ENCODE measurements around the gene PSME4.
"Not testable (repeated sequence)": the region's sequence is repeated elsewhere in the genome, so short reads cannot be mapped to it uniquely, and the experiment has no call there.

The PSME4 gene

GRCh38 chr2:53886406-53887280, 84.2 kb downstream of the PSME4 start:
- no peak for DNase-seq

- DNase-seq, result no peak
Measured at GRCh38 chr2:53884883-53885282, 85.9 kb downstream of the PSME4 start.

DNA sequence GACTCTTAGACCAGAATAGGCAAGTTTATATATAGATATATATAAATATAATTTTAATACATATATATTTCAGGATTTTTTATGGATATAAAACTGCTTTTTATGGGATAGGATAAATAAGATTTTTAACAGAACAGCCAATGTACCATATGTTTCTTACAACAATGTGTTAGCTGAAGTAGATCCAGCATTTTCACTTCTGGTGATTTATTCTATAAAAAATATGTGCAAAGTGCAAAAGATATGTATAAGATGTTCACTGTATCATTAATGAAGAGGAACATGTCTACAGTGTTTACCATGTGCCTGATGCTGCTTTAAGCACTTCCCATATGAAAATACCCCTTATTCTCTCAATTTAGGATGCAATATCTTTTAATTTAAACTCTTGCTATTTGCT, 88.8 kb downstream of the PSME4 start:
- no peak for DNase-seq

GRCh38 chr2:53881360-53881759, 89.4 kb downstream of the PSME4 start:
- DNase-seq, result no peak

GRCh38 chr2:53880756-53881155, 90.0 kb downstream of the PSME4 start:
- no peak for DNase-seq

DNA sequence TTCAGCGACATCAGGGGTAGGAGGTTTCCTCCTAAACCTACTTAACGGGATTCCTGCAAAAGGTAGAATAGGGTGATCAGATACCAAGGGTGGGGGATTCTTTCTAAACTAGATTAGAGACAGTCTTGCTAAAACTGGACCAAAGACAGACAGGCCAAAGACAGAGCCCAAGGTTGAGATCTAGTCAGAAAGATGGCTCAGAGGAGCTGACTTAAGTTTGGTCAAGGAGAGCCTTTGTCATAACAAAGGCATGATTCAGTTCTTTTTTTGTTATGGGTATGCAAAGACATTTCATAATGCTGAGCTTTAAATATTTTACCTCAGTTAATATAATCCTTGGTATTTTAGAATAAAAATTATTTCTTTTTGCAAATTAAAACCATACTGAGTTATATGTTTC, 93.2 kb downstream of the PSME4 start:
- no peak for DNase-seq

- DNase-seq, result no peak
Measured at GRCh38 chr2:53877112-53877511, 93.7 kb downstream of the PSME4 start.

DNA sequence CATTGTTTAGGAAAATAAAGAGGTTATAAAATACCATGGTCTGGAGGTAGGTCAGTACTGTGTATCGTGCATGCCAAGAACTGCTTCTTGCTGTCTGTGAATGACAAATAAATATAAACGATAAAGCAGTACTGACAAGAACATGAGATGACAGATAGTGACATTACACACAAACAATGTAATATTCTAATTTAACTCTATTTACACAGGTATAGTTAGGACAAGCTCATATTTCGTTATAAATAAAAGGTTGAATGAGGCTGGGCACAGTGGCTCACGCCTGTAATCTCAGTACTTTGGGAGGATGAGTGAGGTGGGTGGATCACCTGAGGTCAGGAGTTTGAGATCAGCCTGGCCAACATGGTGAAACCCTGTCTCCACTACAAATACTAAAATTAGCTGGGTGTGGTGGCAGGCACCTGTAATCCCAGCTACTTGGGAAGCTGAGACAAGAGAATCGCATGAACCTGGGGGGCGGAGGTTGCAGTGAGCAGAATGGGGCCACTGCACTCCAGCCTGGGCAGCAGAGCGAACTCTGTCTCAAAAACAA, 96.3 kb downstream of the PSME4 start:
- DNase-seq, result no peak

DNA sequence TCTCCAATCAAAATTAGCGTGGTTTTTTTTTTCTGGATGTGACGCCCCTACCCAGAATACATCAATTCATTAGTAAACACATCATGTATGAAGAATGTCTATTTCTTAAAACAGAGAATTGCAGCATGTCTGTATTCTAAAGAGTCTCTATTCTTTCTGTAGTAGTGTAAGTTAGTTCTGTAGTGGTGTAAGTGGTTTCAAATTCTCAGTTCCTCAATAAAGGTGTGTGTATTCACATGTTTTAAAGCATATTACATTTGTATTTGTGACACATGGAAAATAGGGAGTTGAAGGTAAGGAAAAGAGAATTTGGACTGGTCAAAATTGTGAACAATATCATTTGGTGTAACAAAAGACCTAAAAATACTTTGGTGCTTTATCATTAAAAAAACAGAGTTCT, 103.0 kb downstream of the PSME4 start:
- DNase-seq, result no peak

GRCh38 chr2:53867169-53867568, 103.6 kb downstream of the PSME4 start:
- DNase-seq, result no peak

DNA sequence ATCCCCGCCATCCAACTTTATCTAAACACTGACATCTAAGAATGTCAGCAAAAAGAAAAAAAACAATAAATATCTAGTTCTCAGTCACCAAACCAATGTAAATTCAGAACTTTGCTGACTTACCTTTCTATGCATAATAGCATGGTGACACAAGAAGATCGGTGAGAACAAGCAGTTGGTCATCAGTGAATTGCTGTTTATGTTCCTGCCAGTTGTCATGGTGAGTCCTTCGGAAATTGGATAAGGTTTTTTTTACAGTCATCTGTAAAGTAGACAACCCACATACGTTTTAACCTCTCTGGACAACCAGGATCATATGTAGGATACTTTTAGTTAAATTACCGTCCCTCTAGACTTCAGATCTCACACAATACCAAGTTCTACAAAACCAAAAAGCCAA, 104.8 kb downstream of the PSME4 start:
- no peak for DNase-seq

DNA sequence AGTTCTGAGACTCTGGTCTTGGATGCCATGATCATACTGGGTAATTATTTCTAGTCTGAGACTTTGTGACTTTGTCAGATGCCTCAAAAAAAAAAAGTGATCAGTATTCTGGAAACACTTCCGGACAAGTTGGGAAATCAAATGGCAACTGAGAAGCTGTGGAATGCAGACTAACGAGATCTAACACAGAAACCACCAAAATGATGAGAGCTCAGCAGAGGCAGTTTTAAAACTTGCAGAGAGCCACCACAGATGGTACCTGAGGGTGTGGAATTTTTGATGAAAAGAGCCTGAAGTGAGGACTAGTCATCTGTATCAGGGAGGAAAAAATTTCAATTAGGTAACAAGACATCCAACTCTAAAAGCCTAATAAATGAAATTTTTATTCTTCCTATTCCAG, 105.5 kb downstream of the PSME4 start:
- no peak for DNase-seq

DNA sequence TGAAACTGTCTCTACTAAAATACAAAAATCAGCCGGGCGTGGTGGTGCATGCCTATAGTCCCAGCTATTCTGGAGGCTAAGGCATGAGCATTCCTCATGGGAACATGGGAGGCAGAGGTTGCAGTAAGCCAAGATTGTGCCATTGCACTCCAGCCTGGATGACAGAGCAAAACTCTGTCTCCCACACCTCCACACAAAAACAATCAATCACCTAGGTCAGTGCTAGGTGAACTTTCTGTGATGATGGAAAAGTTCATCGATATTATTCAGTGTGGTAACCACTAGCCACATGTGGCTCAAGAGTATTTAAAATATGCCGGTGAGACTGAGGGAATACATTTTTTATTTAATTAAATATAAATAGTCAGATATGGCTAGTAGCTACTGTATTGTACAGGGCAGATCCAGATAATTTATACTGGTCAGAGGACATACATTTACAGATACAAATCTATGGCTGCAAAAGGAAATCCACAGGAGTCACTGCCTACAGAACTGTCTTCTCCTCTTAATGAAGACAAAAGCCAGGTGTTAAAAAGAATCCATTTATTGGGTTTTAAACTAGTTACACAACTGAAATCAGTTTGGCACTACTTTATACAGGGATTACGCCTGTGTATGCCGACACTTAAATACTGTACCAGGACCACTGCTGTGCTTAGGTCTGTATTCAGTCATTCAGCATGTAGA, 107.1 kb downstream of the PSME4 start:
- DNase-seq, result no peak

DNA sequence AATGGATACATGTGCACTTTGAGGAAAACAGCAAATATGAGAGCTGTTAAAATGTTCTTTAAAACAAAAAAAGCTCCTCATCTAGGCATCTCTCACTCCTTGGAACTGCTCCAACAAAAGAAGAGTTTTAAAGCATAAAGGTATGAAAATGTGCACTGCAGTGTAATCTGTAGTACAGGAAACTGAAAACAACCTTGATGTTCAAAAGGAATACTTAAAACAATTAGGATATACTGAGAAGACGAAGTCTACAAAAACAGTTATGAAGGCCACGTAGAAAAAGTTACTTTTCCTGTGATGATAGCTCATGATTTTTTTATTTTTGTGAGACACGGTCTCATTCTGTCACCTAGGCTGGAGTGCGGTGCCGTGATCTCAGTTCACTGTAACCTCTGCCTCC, 109.0 kb downstream of the PSME4 start:
- DNase-seq, result no peak

DNA sequence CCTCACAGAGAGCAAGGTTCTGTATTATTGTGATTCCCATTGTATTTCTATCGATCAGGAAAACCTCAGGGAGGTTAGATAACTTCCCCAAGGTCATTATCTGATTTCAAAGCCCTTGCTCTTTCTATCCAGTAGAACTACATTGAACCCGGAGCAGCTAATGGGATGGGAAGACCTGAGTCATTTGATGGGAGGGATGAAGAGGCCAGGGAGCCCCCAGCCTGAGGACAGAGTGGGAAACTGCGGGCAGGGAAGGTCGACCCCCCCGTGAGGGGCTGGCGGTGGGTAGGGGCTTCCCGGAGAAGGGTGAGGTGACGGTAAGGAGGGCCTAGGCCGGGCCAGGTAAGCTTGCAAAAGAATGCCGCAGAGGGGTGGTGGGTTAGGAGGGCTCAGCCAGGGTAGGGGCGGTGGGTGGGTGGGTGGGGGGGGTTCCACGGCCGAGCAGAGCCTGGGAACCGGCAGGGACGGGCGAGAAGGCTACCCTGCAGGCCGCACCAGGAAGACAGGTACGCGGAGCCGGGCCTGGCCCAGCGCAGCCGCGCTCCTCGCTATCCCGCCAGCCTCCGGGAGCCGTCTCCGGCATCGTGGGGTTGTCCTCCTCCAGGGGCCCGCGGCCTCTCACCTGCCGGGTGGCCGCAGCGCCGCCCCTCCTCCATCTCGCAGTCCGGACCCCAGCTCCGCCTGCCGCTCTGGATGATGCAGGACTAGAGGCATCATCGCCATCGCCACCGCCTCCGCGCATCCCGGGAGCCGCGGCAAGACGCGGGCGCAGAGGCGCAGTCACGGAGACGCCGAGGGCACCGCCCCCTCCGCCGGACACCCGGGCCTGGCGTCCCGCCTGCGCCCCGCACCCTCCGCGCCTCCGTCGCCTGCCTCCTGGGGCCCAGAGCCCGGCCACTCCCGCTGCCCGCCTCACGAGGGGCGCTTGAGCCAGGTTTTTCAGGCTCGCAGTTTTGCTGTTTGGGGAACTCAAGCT, 111.3 kb downstream of the PSME4 start, which contains the start of gene GPR75:
GPR75 (minus strand) TSS at position 762 of the 976 bp plus-strand sequence. CDS start 5,211 bp downstream, outside the sequence.
- DNase-seq, result no peak

GRCh38 chr2:53856272-53856671, 114.5 kb downstream of the PSME4 start:
- no peak for DNase-seq

- no peak for DNase-seq
Measured at GRCh38 chr2:53854678-53855077, 116.1 kb downstream of the PSME4 start.

DNA sequence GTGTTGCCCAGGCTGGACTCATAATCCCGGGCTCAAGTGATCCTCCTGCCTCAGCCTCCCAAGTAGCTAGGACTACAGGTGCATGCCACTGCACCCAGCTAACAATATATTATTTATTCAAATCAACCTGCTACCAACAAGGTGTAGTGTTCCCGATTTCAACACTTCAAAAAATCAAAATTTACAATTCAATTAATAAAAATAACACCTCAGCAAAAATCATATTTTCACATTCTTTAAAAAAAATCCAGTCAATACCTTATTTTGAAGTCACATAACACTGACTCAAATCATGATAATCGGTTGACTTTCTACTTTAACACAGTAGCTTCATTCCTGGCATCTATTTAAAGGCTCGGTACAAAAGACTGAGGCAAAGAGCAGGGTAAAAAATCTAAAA, 118.3 kb downstream of the PSME4 start:
- no peak for DNase-seq

DNA sequence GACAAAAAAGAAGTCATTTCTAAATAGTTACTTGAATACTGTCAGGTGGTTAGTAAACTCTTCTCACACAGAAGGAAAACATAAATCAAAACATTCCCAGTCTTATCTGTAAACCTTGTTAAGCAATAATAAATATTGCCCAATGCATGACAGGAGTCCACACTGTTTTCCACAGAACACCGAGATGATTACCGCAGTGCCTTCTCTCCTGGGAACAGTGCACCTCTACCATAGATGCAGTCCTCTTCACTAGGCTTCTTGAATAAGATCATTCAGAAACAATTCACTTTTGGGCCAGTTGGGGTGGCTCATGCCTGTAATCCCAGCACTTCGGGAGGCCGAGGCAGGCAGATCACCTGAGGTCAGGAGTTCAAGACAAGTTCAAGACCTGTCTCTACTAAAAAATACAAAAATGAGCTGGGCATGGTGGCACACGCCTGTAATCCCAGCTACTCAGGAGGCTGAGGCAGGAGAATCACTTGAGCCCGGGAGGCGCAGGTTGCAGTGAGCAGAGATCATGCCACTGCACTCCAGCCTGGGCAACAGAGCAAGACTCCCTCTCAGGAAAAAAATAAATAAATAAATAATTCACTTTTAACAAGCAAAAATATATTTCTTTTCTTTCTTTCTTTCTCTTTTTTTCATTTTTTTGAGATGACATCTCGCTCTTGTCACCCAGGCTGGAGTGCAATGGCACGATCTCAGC, 119.6 kb downstream of the PSME4 start:
- DNase-seq, result not testable (repeated sequence)

GRCh38 chr2:53848062-53848461, 122.7 kb downstream of the PSME4 start:
- no peak for DNase-seq

DNA sequence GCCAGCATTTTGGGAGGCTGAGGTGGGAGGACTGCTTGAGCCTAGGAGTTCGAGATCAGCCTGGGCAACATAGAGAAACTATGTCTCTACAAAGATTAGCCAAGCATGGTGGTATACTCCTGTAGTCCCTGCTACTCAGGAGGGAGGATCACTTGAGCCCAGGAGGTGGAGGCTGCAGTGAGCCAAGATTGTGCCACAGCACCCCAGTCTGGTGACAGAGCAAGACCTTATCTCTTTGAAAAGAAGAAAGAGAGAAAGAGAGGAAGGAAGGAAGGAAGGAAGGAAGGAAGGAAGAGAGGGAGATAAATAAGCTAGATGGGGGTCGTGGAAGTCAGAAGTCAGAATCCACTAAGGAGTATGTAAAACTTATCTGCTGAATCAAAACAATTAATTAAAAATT, 127.2 kb downstream of the PSME4 start:
- no peak for DNase-seq

DNA sequence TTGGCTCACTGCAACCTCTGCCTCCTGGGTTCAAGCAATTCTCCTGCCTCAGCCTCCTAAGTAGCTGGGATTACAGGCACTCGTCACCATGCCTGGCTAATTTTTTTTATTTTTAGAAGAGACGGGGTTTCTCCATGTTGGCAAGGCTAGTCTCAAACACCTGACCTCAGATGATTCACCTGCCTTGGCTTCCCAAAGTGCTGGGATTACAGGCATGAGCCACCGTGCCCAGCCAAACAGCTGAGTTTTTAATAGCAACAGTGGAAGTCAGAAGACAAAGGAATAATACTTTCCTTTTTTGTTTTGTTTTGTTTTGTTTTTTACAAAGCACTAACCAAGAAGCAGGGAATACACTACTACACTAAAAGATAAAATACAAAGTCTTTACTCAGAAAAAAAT, 127.9 kb downstream of the PSME4 start:
- DNase-seq, result no peak
